ENCODE results near the gene PPP1R7.
"Not testable (repeated sequence)": the region's sequence is repeated elsewhere in the genome, so short reads cannot be mapped to it uniquely, and the experiment has no call there.

PPP1R7 gene

GRCh38 chr2:241149925-241150659, at the start of gene PPP1R7:
PPP1R7 (plus strand) TSS chr2:241150467; CDS start chr2:241150496, 29 bp downstream.
- DNase-seq, result peak; percentile 93

DNA sequence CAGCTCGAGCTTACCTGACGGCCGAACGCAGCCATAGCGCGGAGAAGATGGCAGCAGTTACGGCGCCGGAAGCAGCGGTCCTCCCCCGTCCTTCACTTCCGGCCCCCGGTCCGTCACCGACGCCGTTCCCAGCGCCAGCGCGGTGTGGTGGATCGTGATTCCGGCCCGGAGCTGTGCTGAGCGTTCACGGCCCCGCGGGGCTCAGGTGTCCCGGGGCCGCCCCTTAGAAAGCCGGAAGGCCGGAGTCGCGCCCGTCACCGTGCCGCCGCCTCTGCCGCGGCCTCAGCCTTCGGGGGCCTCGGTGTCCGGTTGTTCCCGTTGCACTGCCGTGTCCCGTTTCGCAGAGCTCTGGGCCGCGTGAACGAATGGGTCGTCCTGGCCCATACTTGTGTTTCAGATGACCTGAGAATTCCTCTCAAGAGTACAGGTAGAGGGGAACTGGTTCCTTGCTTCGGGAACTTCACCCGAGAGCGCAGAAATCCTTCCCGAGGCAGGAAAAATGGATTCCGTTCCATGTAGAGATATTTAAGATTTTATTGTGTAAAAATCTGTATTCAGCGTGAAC, 47.9 kb upstream of the PPP1R7 start, which contains the start of gene MTERF4:
Gene MTERF4, minus strand, starts transcription at position 49 of the 565 bp plus-strand sequence. Its CDS starts 14 bp downstream, at position 35.
- DNase-seq, result peak; percentile 67 to 82

DNA sequence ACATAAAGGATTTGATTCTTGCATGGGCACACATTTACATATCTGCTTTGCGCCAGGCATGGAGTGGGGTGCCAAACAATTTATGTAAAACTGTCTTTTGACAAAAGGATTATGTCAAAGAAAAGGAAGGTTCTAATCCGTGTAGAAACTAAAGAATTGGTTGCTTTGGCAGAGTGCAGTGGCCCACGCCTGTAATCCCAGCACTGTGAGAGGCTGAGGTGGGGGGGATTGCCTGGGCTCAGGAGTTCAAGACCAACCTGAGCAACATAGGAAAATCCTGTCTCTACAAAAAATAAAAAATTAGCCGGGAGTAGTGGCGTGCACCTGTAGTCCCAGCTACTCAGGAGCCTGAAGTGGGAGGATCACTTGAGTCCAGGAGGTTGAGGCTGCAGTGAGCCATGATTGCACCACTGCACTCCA, 47.1 kb upstream of the PPP1R7 start:
- DNase-seq, result no peak

GRCh38 chr2:241104611-241105010, 45.7 kb upstream of the PPP1R7 start:
- not testable (repeated sequence) for DNase-seq

GRCh38 chr2:241105641-241106040, 44.6 kb upstream of the PPP1R7 start:
- no peak for DNase-seq

DNA sequence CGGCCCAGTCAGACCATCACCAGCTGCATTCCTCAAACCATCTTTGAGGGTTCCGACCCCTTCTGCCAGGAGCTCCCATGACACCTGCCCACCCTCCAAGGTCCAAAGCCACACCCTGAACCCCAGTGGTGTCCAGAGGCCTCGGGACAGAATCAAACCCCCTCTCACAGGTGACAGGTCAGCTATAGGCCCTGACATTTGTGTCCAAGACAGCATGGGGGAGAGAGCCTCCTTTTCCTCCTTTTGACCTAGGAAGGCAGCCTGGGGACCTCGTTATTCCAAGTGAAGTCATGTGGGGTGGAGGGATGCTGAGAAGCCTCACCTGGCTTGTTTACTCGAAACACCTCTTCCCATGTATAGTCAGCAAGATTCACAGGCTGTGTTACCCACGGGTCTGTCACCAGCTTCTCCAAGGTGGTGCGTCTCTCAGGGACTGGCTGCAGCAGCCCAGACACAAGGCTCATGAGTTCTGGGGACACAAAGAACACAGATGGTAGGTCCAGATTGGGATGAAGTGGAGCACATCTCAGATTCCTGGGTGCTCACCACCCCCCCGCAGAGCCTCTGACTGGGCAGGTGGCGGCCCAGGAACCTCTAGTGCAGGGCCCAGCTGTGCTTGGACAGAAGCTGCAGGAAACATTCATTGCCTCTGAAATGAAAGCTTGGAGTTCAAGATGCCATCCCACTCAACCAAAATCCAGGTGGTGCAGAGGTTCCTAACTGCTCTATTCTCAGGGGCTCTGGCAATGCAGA, 43.1 kb upstream of the PPP1R7 start:
- DNase-seq, result no peak

DNA sequence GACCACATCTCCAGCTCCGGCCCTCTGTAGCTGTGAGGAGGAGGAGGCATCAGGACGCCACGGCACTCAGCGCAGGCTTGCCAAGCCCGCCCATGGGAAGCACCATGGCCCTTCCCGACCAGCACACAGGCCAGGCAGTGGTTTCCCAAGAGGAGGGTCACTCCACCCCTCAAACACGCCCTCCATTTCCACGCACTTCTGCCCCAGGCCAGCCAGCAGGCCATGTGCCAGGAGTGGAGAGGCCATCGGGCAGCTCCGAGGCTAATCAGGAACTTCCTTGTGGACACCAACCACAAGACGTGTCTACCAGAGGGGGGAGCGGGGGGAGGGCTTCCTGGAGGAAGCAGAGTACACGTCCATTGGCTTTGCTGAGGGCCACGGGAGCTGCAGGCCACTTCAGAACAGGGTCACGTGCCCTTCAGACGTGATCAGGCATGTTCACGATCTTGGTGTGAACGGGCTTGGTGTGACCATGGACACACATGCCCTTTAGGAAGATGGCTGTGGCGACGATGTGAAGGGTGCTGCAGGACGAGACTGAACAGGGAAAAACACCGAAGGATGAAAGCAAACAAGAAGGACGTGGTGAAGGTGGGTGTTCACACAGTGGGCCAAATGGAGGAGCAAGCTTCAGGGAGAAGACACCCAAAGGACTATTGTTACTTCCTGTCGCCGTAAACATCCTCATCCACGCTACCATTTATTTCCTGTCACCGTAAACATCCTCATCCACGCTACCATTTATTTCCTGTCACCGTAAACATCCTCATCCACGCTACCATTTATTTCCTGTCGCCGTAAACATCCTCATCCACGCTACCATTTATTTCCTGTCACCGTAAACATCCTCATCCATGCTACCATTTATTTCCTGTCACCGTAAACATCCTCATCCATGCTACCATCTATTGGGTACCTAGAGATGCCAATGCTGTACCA, 41.7 kb upstream of the PPP1R7 start:
- DNase-seq, result no peak

DNA sequence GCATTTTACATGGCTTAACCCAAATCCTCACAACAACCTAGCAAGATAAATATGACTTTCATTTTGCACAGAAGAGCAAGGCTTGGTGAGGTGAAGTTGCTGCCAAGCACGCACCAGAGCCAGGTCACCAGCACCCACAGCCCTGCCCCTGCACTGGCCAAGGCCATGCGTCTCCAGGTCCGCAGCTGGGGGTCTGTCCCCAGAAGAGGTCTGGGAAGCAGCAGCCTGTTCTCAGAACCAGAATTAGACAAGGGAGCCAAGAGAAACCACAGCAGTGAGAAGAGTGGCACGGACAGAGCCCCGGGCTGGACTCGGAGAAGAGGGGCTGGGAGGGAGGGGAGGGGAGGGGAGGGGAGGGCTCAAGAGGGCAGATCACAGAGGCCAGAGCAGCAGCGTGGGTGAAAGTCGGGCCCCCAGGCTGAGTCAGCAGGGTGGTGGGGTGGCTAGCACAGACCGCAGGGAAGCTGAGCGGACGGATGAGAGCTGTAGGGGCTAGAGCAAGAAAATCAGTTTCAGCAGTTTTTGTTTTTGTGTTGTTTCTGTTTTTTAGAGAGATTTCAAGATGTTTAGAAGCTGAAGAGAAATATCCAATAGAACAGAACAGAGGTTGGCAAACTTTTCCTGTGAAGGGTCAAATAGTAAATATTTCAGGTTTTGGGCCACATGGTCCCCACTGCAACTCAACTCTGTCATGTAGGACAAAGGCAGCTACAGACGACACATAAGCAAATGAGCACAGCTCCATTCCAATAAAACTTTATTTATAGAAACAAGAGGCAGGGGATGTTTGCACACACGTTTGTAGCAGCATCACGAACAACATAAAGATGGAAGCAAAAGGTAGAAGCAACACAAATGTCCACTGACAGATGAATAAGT, 40.8 kb upstream of the PPP1R7 start:
- DNase-seq, result no peak

DNA sequence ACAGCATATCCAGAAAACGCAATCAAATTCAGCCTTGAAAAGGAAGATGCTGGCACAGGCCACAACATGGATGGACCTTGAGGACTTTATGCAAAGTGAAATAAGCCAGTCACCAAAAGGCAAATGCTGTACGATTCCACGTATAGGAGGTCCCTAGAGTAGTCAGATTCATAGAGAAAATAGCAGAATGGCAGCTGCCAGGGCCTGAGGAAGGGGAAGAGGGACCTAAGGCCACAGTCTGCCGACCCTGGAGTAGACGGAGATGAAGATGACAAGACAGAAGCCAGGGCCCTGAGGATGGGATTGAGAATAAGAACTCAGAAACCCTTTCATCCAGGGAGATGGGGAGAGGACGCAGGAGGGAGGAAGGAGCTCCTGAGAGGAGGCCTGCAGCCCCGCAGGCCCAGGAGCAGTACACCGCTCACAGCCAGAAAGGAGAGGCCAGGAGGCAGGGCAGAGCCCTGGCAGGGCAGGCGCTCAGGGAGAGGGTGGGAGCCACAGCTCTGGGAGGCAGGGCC, 40.1 kb upstream of the PPP1R7 start:
- DNase-seq, result no peak

DNA sequence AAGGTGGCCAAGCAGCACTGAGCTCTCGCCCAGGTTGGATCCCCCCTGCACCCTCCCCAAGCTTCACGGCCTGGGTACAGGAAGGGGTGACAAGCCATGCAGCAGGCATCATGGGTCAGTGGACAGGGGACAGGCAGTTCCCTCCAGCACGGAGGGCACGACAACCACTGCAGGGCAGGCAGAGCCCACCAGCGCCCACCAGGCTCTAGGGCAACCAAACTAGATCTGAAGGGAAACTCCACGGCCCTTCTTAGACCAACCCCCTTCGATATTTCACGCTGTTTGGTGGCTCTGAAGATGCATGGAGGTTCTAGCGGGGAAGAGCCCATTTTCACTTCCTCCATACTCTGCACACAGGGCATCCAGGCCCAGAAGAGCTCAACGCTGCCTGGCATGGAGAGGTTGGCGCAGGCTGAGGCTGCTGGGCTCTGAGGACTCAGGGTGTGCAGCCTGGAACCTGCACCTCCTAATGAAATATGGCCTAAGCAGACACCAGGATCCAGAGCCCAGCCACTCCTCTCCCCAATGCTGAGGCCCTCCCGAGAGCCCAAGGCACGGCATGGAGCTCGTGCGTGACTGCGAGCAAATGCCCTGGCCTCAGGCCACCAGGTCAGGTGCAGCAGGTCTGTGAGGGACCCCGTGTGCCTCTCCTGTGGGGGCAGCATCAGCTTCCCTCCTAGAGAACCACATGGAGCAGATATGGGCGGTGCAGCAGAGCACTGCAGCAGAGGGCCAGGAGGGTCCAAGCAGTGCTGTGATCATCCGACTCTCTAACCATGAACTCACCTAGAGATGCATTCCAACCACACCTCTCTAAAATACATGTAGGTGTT, 39.4 kb upstream of the PPP1R7 start:
- DNase-seq, result no peak

- no peak for DNase-seq
Observed at GRCh38 chr2:241111440-241111805, 38.8 kb upstream of the PPP1R7 start.

- DNase-seq, result no peak
Observed at GRCh38 chr2:241112046-241112445, 38.2 kb upstream of the PPP1R7 start.

- no peak for DNase-seq
Observed at GRCh38 chr2:241112592-241112991, 37.7 kb upstream of the PPP1R7 start.

- DNase-seq, result no peak
Observed at GRCh38 chr2:241114836-241115235, 35.4 kb upstream of the PPP1R7 start.

DNA sequence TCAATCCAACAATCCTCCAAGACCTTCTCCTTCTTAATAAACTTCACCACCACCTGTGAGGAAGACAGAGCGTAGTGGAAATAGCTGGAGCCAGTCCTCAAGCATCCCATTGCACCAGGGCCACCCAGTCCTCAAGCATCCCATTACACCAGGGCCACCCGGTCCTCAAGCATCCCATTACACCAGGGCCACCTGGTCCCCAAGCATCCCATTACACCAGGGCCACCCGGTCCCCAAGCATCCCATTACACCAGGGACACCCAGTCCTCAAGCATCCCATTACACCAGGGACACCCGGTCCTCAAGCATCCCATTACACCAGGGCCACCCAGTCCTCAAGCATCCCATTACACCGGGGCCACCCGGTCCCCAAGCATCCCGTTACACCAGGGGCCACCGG, 34.9 kb upstream of the PPP1R7 start:
- no peak for DNase-seq

GRCh38 chr2:241116606-241117560, 33.4 kb upstream of the PPP1R7 start:
- no peak for DNase-seq

- no peak for DNase-seq
Observed at GRCh38 chr2:241118737-241119505, 31.3 kb upstream of the PPP1R7 start.

DNA sequence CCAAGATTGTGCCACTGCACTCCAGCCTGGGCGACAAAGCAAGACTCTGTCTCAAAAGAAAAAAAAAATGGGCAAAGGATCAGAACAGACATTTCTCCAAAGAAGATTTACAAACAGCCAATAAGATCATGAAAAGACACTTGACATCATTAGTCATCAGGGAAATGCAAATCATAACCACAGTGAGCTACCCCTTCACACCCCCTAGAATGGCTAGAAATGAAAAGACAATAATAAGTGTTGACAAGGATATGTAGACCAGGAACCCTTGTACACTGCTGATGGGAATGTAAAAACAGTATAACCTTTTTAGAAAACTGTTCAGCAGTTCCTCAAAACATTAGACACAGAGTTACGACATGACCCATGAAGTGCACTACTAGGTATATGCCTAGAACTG, 29.8 kb upstream of the PPP1R7 start:
- no peak for DNase-seq

- DNase-seq, result no peak
Observed at GRCh38 chr2:241121008-241121407, 29.3 kb upstream of the PPP1R7 start.

Data from SW 1271 (cell line).